NK-92 treated with Interleukin-12 subunit alpha and Interleukin-12 subunit beta, amount 100 ng/mL, for 24 hours (cell line): Measurements from ENCODE around the gene KDM4B.

Experiments
- DNase-seq: peaks from one replicate; lab custom pipeline; 2025; lab: John Stamatoyannopoulos, UW

The KDM4B gene

GRCh38 chr19:5091684-5092480, 123.0 kb downstream of the KDM4B start:
- no peak for DNase-seq

DNA sequence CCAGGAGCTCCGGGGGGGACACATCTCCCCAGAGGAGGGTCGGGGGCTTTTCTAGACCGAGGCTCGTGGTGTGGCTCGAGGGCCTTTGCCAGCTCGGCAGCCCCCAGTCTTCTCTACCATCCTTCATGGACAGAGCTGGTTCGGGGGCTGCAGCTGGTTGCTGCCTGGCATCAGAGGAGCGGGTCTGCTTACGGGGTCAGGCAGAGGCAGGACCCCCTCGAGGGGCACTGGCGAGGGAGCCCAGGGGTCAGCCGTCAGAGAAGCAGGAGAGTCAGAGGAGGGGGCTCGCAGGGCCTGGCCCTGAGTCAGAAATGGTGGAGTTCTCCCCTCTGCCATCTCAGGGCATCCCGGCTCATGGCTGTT, 123.5 kb downstream of the KDM4B start:
- DNase-seq, result no peak

GRCh38 chr19:5093297-5093928, 124.5 kb downstream of the KDM4B start:
- DNase-seq, result no peak

DNA sequence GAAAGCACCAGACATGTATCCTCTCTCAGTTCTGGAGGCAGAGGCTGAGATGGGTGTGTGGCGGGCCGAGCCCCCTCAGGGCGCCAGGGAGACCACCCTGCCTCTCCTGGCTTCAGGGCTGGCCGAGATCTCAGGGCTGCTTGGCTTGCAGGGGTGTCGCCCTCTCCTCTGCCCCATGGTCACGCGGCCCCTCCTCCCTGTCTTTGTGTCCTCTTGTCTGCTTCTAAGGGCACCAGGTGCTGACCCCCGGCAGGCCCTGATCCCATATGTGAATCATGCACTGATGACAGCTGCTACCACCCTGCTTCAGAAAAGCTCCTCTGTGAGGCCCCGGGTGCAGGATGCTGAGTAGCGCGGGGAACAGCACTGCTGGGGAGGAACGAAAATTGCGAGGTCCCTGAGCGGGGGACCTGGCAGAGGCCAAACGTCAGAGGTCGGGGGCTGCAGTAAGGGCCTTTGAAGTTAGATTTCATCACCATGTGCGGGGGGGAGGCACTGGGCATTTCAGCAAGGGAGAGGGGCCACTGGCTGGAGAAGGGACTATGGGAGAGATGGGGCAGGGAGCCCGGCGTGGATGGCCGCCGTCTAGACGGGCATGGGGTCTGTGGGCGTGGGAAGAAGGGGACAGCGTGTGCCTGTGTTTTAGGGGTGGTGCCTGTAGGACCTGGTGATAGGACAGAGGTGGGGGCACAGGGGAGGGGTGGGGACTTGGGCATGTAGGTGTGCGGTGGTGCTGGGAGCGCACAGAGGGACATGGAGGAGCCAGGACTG, 125.2 kb downstream of the KDM4B start:
- DNase-seq, result no peak

- DNase-seq, result no peak
Measured at GRCh38 chr19:5094768-5095567, 126.1 kb downstream of the KDM4B start.

GRCh38 chr19:5095568-5095850, 126.6 kb downstream of the KDM4B start:
- DNase-seq, result no peak

DNA sequence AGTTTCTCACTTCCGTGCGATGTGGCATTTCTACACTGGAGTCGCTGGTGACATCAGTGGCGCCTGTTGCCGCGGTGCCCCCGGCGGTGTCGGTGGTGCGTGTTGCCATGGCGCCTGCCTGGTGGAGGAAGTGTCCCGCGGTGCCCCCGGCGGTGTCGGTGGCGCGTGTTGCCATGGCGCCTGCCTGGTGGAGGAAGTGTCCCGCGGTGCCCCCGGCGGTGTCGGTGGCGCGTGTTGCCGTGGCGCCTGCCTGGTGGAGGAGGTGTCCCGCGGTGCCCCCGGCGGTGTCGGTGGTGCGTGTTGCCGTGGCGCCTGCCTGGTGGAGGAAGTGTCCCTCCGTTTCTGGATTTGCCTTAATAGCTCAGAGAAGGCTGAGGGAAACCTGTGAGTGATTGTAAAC, 127.6 kb downstream of the KDM4B start:
- no peak for DNase-seq

- DNase-seq, result no peak
Measured at GRCh38 chr19:5097331-5097930, 128.5 kb downstream of the KDM4B start.

GRCh38 chr19:5097959-5098623, 129.2 kb downstream of the KDM4B start:
- no peak for DNase-seq

- no peak for DNase-seq
Measured at GRCh38 chr19:5098646-5099045, 129.7 kb downstream of the KDM4B start.

GRCh38 chr19:5099701-5100221, 130.8 kb downstream of the KDM4B start:
- no peak for DNase-seq

GRCh38 chr19:5101871-5102270, 133.0 kb downstream of the KDM4B start:
- DNase-seq, result no peak

GRCh38 chr19:5102520-5102919, 133.6 kb downstream of the KDM4B start:
- no peak for DNase-seq

- DNase-seq, result no peak
Measured at GRCh38 chr19:5103061-5103701, 134.3 kb downstream of the KDM4B start.

DNA sequence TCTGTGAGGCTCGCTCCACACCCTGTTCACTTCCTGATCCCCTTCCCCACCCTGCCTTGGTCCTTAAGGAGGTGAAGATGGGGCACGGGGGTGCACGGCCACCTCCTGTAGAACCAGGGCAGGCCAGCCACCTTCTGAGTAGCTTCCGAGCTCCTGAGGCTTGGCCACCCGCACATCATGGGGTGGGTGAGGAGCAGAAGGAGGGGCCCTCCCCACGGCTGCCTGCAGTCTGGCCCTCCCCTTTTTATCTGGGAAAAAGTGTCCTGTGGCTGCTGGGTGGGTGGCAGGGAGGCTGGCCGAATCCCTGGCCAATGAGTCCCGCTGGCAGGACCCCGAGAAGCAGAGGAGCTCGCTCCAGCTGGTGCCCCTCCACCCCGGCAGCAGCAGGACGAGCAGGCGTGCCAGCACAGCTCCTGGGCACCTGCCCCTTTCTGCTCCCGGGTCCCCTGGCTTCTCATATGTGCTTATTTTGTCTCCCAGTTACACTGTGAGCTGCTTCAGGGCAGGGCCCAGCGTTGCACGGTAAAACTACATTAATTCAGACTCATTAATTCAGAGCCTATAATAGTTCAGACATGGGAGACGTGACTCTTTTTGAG, 135.0 kb downstream of the KDM4B start:
- no peak for DNase-seq

DNA sequence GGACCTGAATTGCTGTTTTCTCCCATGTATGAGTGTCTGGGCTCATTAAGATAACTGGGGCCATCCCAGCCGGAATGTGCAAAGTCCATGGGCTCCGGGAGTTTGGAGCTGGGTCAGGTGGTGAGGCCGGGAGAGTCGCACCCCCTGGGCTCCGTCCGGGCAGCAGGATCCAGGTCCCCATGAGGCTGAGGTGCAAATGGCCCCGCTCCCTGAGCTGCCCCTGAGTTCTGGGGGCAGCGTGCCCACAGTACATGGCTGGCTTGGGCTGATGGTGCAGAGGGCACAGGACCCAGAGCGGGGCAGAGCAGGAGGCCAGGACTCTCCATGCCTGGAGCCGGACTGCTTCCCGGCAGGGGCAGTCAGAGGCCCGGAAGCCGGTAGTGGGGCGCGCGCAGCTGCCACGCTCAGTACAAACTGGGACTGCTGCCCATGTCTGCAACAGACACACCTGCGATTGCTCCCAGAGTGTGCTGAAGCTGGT, 136.0 kb downstream of the KDM4B start:
- DNase-seq, result no peak

- no peak for DNase-seq
Measured at GRCh38 chr19:5106191-5106726, 137.3 kb downstream of the KDM4B start.

DNA sequence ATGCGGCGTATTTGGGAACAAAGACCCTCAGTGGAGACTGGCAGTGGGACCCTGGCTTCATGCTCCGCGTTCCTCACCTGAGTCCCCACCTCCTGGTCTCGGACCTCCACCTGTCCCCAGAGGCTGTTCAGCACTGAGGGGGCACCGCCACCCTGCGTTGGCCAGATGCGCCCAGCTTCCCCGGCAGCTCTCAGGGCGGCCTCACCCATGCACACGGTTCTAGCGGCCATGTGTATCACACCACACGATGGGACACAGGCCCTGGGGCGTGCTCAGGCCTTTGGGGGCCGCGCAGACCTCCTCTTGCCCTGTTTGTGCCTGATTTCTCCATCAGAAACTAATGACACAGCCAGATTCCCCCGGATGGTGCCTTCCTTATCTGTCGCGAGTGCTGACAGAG, 138.1 kb downstream of the KDM4B start:
- no peak for DNase-seq

GRCh38 chr19:5107432-5108122, 138.7 kb downstream of the KDM4B start:
- no peak for DNase-seq
